ENCODE data around the gene HIRA.

Gene HIRA

GRCh38 chr22:19295733-19296132, 135.8 kb downstream of the HIRA start:
- H3K4me3 ChIP-seq (replicated peaks; ENCODE audit: low read depth, low read length): no peak overlapping the region
- DNase-seq (ENCODE audit: extremely low read depth, low read depth): no peak
- no peak for TF ChIP-seq CTCF (IDR thresholded peaks at IDR 0.05; ENCODE audit: low read depth, low read length, missing control alignments)

- no peak for DNase-seq (ENCODE audit: extremely low read depth, low read depth)
- TF ChIP-seq CTCF (IDR thresholded peaks at IDR 0.05; ENCODE audit: low read depth, low read length, missing control alignments): no peak
- H3K4me3 ChIP-seq (replicated peaks; ENCODE audit: low read depth, low read length): peak overlapping the region; percentile 61
These were observed 138.9 kb downstream of the HIRA start for GRCh38 chr22:19292458-19293230.

DNA sequence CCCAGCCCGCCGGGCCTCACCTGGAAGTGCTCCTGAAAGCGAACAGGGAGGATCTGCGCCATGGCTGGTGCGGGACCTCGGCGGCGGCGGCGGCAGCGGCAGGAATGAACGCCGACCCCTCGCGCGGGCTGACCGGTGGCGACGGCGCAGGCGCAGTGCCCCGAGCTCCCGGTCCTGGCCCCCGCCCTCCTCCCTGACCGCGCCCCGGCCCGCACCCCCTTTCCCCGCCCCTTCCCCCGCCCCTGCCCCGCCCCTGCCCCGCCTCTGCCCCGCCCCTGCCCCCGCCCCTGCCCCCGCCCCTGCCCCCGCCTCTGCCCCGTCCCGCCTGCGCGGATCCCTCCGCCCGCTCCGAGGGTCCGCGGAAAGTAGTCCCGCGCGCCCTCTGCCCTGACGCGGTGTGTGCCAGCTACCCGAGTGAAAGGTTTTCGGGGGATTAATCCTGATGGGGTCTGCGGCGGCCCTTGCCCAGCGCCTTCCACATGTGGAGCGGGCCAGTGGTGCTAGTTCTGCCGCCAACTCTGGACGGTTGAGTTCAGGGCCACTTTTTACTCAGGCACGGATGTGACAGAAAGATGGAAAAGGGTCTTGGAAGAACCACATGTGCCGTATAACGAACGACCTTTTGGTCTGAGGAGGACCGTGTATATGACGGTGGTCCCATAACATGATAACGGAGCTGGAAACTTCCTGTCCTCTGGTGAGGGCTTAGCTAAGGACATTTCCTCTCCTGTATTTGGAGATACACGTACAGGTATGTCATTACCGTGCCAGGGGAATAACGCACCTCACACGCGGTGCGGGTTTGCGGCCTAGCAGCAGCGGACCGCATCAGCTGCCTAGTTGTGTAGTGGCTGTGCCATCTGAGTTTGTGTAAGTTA, 139.7 kb downstream of the HIRA start, which contains the start of gene CLTCL1:
CLTCL1 (minus strand) TSS at position 140 of the 878 bp plus-strand sequence; CDS start at position 62, 78 bp downstream.
- DNase-seq (ENCODE audit: extremely low read depth, low read depth): no peak
- TF ChIP-seq CTCF (IDR thresholded peaks at IDR 0.05; ENCODE audit: low read depth, low read length, missing control alignments): no peak
- H3K4me3 ChIP-seq (replicated peaks; ENCODE audit: low read depth, low read length): peak within 1 kb of the TSS; percentile 61

GRCh38 chr22:19291218-19291579, 140.3 kb downstream of the HIRA start:
- H3K4me3 ChIP-seq (replicated peaks; ENCODE audit: low read depth, low read length): peak overlapping the region; percentile 61
- TF ChIP-seq CTCF (IDR thresholded peaks at IDR 0.05; ENCODE audit: low read depth, low read length, missing control alignments): no peak
- no peak for DNase-seq (ENCODE audit: extremely low read depth, low read depth)

DNA sequence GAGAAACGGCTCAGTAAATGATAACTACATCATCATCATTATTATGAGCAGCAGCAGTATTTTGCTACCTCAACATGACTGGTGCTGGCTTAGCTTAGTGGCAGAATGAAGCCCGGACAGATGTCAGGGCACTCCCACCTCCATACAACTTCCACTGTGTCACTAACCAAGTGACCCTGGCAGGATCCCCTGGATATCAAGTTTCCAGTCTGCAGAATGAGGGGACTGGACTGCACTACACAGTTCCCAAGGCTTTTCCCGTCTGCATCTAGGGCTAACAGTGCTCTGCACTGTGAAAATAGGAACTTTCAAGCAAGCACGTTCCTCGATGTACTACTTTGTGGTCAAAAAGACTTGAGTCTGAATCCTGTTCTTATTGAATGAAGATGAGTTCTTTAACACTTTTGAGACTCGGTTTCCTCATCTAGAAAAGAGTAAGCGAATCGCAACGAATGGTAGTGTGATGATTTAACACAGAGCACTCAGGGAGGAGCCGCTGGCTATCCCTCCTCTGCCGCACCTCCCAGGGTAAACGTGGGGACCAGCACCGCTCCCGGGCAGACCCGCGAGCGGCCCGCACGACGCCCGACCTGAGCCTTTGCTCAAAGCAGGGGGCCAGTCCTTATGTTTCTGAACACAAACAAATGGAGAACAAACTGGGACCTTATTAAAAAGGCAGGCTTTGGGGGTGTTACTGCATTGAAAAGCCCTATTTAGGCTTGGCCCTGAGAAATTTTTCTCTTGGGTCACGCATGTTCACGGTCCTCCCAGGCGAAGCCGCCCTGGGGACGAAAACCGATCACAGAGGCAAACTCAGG, 140.9 kb downstream of the HIRA start:
- no peak for TF ChIP-seq CTCF (IDR thresholded peaks at IDR 0.05; ENCODE audit: low read depth, low read length, missing control alignments)
- H3K4me3 ChIP-seq (replicated peaks; ENCODE audit: low read depth, low read length): peak overlapping the region; percentile 61
- no peak for DNase-seq (ENCODE audit: extremely low read depth, low read depth)

- no peak for DNase-seq (ENCODE audit: extremely low read depth, low read depth)
- no peak overlapping the region for H3K4me3 ChIP-seq (replicated peaks; ENCODE audit: low read depth, low read length)
- TF ChIP-seq CTCF (IDR thresholded peaks at IDR 0.05; ENCODE audit: low read depth, low read length, missing control alignments): no peak
These were observed 141.9 kb downstream of the HIRA start for GRCh38 chr22:19289475-19290161.

All from HFF-Myc (cell line).